ENCODE data around the gene HERPUD2. TPM values are rescaled to one million over a fixed set of nuclear protein-coding genes. Genes with fewer than 3 reads are reported as not detected.

HERPUD2 gene
- total and polyA plus RNA-seq, 2 of the 8 experiments (the other 6 are each of a cell fraction or from before 2014, with no cell fraction given) = 18.3 to 27.3 TPM

DNA sequence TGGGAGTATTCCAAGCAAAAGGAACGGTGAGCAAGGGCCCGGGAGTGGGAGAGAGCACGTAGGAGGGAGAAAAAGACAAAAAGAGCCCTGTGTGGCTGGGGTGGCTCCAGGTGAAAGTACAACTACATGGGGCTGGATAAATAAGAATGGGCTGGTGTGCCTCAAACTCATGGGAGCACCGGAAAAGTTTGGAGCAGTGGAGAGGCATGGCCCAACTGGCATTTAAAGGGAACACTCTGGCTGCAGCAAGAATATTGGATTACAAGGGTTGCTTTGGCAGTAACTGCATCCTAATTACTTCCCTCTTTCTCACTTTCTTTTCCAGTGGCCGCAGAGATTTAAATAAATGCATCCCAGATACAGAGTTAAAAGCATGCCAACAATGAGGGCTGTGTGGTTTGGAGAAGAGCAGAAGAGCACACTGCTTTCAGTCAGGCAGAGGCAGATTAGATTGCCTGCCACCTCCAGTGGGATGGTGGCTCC is 39.1 kb upstream of the HERPUD2 start:
- Histone ChIP-seq H2BK15ac (ENCODE audit: low read length) (no peak overlapping the region), H2BK20ac (ENCODE audit: low read length) (no peak overlapping the region), H3K4me2 (ENCODE audit: insufficient read depth in 1 of 2, low read depth in 2 of 2, low read length in 2 of 2) (no peak overlapping the region), H3K56ac (replicated peaks; ENCODE audit: insufficient read length, low read depth, low read length) (no peak overlapping the region), H4K20me1 (replicated peaks in 1 of 2; ENCODE audit: control insufficient read depth in 1 of 2, insufficient read depth in 2 of 2, low read length in 2 of 2) (no peaks in the 10 kb centered on the region), H4K5ac (ENCODE audit: insufficient read length, low read depth, low read length) (no peak overlapping the region), H3K4ac (replicated peaks; ENCODE audit: insufficient read length, low read depth, low read length) (no peak overlapping the region), H4K91ac (replicated peaks; ENCODE audit: insufficient read length, low read length) (no peak overlapping the region), H3K18ac (ENCODE audit: extremely low read depth, low read length) (no peak overlapping the region), H3K23me2 (ENCODE audit: low read depth, low read length) (no peaks in the 10 kb centered on the region; the same call in 1 of the 2 replicates), H3K9ac (replicated peaks in 1 of 4; ENCODE audit: extremely low read depth in 1 of 4, low read depth in 3 of 4, low read length in 3 of 4) (no peak overlapping the region), H3K79me1 (ENCODE audit: low read depth, low read length) (no peaks in the 10 kb centered on the region), H3K36me3 (ENCODE audit: control insufficient read depth in 2 of 4, insufficient read depth in 4 of 4, low read length in 3 of 4) (no peaks in the 10 kb centered on the region), H3K14ac (ENCODE audit: insufficient read length) (no peak overlapping the region), H3K23ac (ENCODE audit: insufficient read length) (no peak overlapping the region), H2BK12ac (ENCODE audit: low read depth, low read length) (no peak overlapping the region), H2BK120ac (replicated peaks; ENCODE audit: low read depth, low read length) (no peak overlapping the region), H3K9me3 (ENCODE audit: insufficient read depth in 2 of 2, low read depth in 1 of 2, low read length in 1 of 2) (no peaks in the 10 kb centered on the region), H3K27me3 (replicated peaks in 1 of 4; ENCODE audit: control insufficient read depth in 3 of 4, extremely low read depth in 1 of 4, insufficient read depth in 3 of 4, low read length in 3 of 4) (no peaks in the 10 kb centered on the region), H2AFZ (ENCODE audit: low read length) (peak overlapping the region; percentile 92), H3K27ac (ENCODE audit: low read depth, low read length) (no peak overlapping the region), H3K4me1 (replicated peaks in 1 of 4; ENCODE audit: control insufficient read depth in 3 of 4, insufficient read depth in 4 of 4, low read length in 3 of 4) (peaks cover 0 to 5% (median 3%) of the 10 kb centered on the region in 4 experiments; a peak in 3 of 7 replicates), H2AK5ac (ENCODE audit: low read depth, low read length) (no peak overlapping the region), H2BK5ac (ENCODE audit: low read depth, low read length) (no peak overlapping the region), H4K8ac (ENCODE audit: extremely low read depth, insufficient read depth, low read length) (no peak overlapping the region), H3K79me2 (ENCODE audit: control insufficient read depth in 1 of 2, insufficient read depth in 2 of 2, low read length in 2 of 2) (no peaks in the 10 kb centered on the region), H3K4me3 (ENCODE audit: extremely low read depth in 1 of 4, insufficient read depth in 2 of 4, low read depth in 3 of 4, low read length in 4 of 4) (no peak overlapping the region)
- 80% methylated on average over 5 of the region's 5 CpGs; no CpG with 5 or more reads in 1 of the 2 experiments for WGBS, 2 experiments (ENCODE audit: extremely low coverage in 1 of 2, insufficient coverage in 1 of 2, insufficient read length in 1 of 2, insufficient replicate concordance in 2 of 2, low coverage in 1 of 2, low lambda C conversion rate in 2 of 2, missing lambda C conversion rate in 1 of 2)
- no peak for DNase-seq (ENCODE audit: low read depth in 1 of 2, low spot score in 2 of 2)
- no peak for FAIRE-seq
- ChIA-PET POLR2A (ENCODE audit: partially characterized antibody) (interaction anchor here (0.9 kb wide), 1 partner anchor 9 kb away, joined by 3 read pairs; no protein-coding TSS in a partner anchor), CTCF (ENCODE audit: partially characterized antibody) (interaction anchor here (1.1 kb wide), 1 partner anchor 173 kb away, joined by 3 read pairs; no protein-coding TSS in a partner anchor)
- TF ChIP-seq RFX5 (IDR thresholded peaks at IDR 0.05; ENCODE audit: borderline replicate concordance, low read depth, low read length) (no peak), PHF8 (conservative IDR thresholded peaks at IDR 0.05; ENCODE audit: low read depth, low read length) (no peak), EGR1 (IDR thresholded peaks at IDR 0.05; ENCODE audit: borderline replicate concordance, low read depth, low read length) (no peak), HDAC6 (IDR thresholded peaks at IDR 0.05; ENCODE audit: low read depth, low read length) (no peak), KDM1A (IDR thresholded peaks at IDR 0.05; ENCODE audit: borderline replicate concordance, low read length) (no peak), BRCA1 (IDR thresholded peaks at IDR 0.05; ENCODE audit: low read depth, low read length) (no peak), HDAC2 (IDR thresholded peaks at IDR 0.05; ENCODE audit: borderline replicate concordance in 1 of 2, low read depth in 2 of 2, low read length in 2 of 2) (no peak), KDM5A (IDR thresholded peaks at IDR 0.05; ENCODE audit: low read length) (no peak)
- TF ChIP-seq, protein P1, sequence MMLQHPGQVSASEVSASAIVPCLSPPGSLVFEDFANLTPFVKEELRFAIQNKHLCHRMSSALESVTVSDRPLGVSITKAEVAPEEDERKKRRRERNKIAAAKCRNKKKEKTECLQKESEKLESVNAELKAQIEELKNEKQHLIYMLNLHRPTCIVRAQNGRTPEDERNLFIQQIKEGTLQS (IDR thresholded peaks at IDR 0.05; ENCODE audit: insufficient read depth, low read depth, low read length) = no peak

Data from H1 (cell line).